HL-60 (cell line): ENCODE data around the gene HSPA12B.

Experiments
- CTCF ChIP-seq: IDR thresholded peaks from one replicate; pipeline ENCODE4 v1.5.1; 2011; ENCODE audit warnings: low read length, control low read depth, inconsistent platforms; ENCODE audit not compliant: insufficient read depth
- POLR2AphosphoS5 ChIP-seq: IDR thresholded peaks from 2 replicates; pipeline ENCODE4 v1.6.1; 2012; ENCODE audit warnings: low read depth
- REST ChIP-seq: IDR thresholded peaks from 2 replicates; pipeline ENCODE4 v1.6.1; 2012; ENCODE audit warnings: low read depth; ENCODE audit not compliant: insufficient replicate concordance

GRCh38 chr20:3758566-3758965 lies 26.1 kb downstream of the HSPA12B start:
- TF ChIP-seq CTCF (no peak), POLR2AphosphoS5 (no peak), REST (no peak)
